ENCODE measurements around the gene ZNF436. TPM values are rescaled to one million over a fixed set of nuclear protein-coding genes. Genes with fewer than 3 reads are reported as not detected.

Gene ZNF436
- total RNA-seq, 1 donor from 2014 or later: 10.9 TPM

DNA sequence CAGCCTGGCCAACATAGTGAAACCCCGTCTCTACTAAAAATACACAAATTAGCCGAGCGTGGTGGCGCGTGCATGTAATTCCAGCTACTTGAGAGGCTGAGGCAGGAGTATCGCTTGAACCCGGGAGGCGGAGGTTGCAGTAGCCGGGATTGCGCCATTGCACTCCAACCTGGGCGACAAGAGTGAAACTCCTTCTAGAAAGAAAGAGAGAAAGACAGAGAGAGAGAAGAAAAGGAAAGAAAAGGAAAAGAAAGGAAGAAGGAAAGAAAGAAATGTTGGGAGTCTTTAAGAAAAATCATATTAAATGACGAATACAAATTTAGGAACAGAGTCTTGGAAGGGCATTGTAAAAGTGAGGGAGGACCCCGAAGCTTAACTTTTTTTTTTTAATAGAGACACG is 23.7 kb downstream of the ZNF436 start:
- Histone ChIP-seq H3K4me3 (no peak overlapping the region), H3K36me3 (no peaks in the 10 kb centered on the region), H3K27me3 (no peaks in the 10 kb centered on the region), H3K9me3 (no peaks in the 10 kb centered on the region), H3K27ac (no peak overlapping the region), H3K4me1 (peaks cover 21% of the 10 kb centered on the region)
- ATAC-seq (no peak), DNase-seq (no peak)
- intact Hi-C loops (cut with DNase I): no loop called here
- no peak for TF ChIP-seq CTCF (IDR thresholded peaks at IDR 0.05)

GRCh38 chr1:23344987-23345472 is 24.6 kb downstream of the ZNF436 start:
- DNase-seq: no peak
- no peak for ATAC-seq
- Histone ChIP-seq H3K4me3 (peak overlapping the region; percentile 83), H3K36me3 (no peaks in the 10 kb centered on the region), H3K27ac (peak overlapping the region; percentile 94), H3K27me3 (no peaks in the 10 kb centered on the region), H3K4me1 (peaks cover 30% of the 10 kb centered on the region), H3K9me3 (no peaks in the 10 kb centered on the region)
- no peak for TF ChIP-seq CTCF (IDR thresholded peaks at IDR 0.05)
- intact Hi-C loops (cut with DNase I): no loop called here

GRCh38 chr1:23344111-23344986 is 25.3 kb downstream of the ZNF436 start, which contains the start of gene HNRNPR:
TSS of gene HNRNPR (minus strand) at chr1:23344284. CDS start at chr1:23341008, 3,276 bp downstream.
- ATAC-seq: peak; percentile 97
- TF ChIP-seq CTCF (IDR thresholded peaks at IDR 0.05): no peak
- Histone ChIP-seq H3K4me3 (peak within 1 kb of the TSS; percentile 83), H3K9me3 (no peaks in the 10 kb centered on the region), H3K27me3 (no peaks in the 10 kb centered on the region), H3K27ac (peak within 1 kb of the TSS; percentile 94), H3K4me1 (peaks cover 37% of the 10 kb centered on the region), H3K36me3 (no peaks in the 10 kb centered on the region)
- peak; percentile 100 for DNase-seq
- intact Hi-C loops (cut with DNase I): no loop called here

- TF ChIP-seq CTCF (IDR thresholded peaks at IDR 0.05): no peak
- peak; percentile 50 for ATAC-seq
- peaks cover 44% of the 10 kb centered on the region for H3K4me1 ChIP-seq
- no peaks in the 10 kb centered on the region for H3K9me3 ChIP-seq
- intact Hi-C loops (cut with DNase I): no loop called here
- H3K4me3 ChIP-seq: peak overlapping the region; percentile 83
- DNase-seq: no peak
- peak overlapping the region; percentile 94 for H3K27ac ChIP-seq
- no peaks in the 10 kb centered on the region for H3K27me3 ChIP-seq
- no peaks in the 10 kb centered on the region for H3K36me3 ChIP-seq
Measured at GRCh38 chr1:23343221-23344110, 26.2 kb downstream of the ZNF436 start.

GRCh38 chr1:23341931-23342692 is 27.5 kb downstream of the ZNF436 start:
- no peak for DNase-seq
- H3K4me1 ChIP-seq: peaks cover 46% of the 10 kb centered on the region
- H3K9me3 ChIP-seq: no peaks in the 10 kb centered on the region
- ATAC-seq: no peak
- no peak for TF ChIP-seq CTCF (IDR thresholded peaks at IDR 0.05)
- H3K36me3 ChIP-seq: peaks cover 9% of the 10 kb centered on the region
- peak overlapping the region; percentile 83 for H3K4me3 ChIP-seq
- no peaks in the 10 kb centered on the region for H3K27me3 ChIP-seq
- no peak overlapping the region for H3K27ac ChIP-seq
- intact Hi-C loops (cut with DNase I): no loop called here
